ENCODE results near the gene EFL1. TPM values are rescaled to one million over a fixed set of nuclear protein-coding genes. Genes with fewer than 3 reads are reported as not detected.
A peak's percentile ranks its signal among the peaks of the same experiment; 100 is the strongest.
"Not testable (repeated sequence)": the region's sequence is repeated elsewhere in the genome, so short reads cannot be mapped to it uniquely, and the experiment has no call there.

Gene EFL1
- total RNA-seq = 10 to 100 TPM; 12.9 to 25.1 (median 15.2) TPM

DNA sequence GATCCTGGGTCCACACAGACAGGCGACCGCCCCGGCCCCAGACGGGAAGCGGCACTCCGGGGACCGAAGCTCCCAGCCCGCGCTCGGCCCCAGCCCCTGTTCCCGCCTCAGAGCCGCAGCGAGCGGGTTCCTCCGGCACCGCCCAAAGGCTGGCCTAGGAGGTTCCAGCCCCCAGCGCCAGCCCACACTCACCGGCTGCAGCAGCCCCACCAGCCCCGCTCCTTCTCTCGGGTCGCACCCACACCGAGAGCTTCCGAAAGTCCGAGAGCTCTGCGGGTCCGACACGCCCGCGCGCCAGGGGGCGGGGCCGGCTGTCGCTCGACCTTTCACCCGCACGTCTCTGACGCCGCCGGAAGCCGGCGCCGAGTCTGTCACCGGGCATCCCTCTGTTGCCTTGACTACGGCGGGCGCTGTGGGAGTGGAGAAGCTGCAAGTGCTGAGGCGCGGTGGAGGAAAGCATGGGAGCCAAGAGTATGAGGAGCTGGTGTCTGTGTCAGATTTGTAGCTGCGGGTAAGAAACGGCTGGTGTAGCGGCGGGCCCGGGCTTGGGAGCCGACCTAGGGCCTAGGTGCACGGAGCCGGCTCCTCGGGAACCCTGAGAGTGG lies at the start of gene EFL1, which contains the start of gene SAXO2:
Gene EFL1 (minus strand): TSS at position 313 of the 605 bp plus-strand sequence. CDS start 956 bp downstream, outside the sequence.
Gene SAXO2 (plus strand): TSS at position 397 of the 605 bp plus-strand sequence. CDS start 62 bp downstream, at position 459.
- in situ Hi-C loops (cut with MboI; ENCODE audit: low sequenced_read_pairs in 4 of 4) = no loop called here
- DNase-seq (peak; percentile 70 to 78), ATAC-seq (peak; percentile 96)
- H3K4me3 ChIP-seq = peak within 1 kb of the TSS; percentile 75 to 96 (median 94)
- H3K27ac ChIP-seq = peak within 1 kb of the TSS; percentile 78 to 86 (median 82)
- no peaks in the 10 kb centered on the region for H3K9me3 ChIP-seq
- H3K4me1 ChIP-seq = peaks cover 16 to 18% of the 10 kb centered on the region in 2 donors
- no peaks in the 10 kb centered on the region for H3K27me3 ChIP-seq
- TF ChIP-seq CTCF (IDR thresholded peaks at IDR 0.05 in 4 of 5, conservative IDR thresholded peaks at IDR 0.05 in 1 of 5) (no peak), POLR2A (IDR thresholded peaks at IDR 0.05) (peak; percentile 51 to 57)
- intact Hi-C loops (cut with DNase I; ENCODE audit: low total_unique reads) = no loop called here
- H3K36me3 ChIP-seq = peaks cover 0 to 8% of the 10 kb centered on the region in 2 donors

DNA sequence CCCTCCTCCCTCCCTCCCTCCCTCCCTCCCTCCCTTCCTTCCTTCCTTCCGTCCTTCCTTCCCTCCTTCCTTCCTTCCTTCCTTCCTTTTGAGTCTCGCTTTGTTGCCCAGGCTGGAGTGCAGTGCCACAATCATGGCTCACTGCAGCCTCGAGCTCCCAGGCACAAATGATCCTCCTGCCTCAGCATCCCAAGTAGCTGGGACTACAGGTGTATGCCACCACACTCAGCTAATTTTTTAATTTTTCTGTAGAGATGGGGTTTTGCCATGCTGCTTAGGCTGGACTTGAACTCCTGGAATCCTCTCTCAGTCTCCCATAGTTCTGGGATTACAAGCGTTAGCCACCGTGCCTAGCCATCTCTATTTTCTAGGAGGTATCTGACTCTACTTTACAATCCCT lies 48.8 kb upstream of the EFL1 start:
- in situ Hi-C loops (cut with MboI; ENCODE audit: low sequenced_read_pairs in 4 of 4); ATAC-seq: not testable (repeated sequence)

DNA sequence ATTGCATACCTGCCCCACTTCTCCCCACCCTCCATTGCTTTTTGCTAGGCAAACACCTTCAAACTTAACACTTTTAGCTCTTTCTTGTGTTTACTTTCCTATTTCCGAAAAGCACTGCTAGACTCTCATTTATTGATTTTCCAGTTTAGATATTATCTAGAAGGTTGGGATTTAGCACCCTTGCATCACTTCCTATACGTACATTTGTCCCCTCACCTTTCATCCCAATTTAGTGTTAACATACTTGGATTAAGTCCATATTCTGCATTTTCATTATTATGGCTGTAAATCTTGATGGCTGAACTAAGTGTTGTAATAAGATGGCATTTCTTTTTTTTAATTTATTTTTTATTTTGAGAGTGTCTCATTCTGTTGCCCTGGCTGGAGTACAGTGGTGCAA lies 47.3 kb upstream of the EFL1 start:
- Histone ChIP-seq H3K4me1 (no peaks in the 10 kb centered on the region), H3K27me3 (no peaks in the 10 kb centered on the region), H3K9me3 (no peaks in the 10 kb centered on the region), H3K4me3 (no peak overlapping the region), H3K36me3 (no peaks in the 10 kb centered on the region), H3K27ac (no peak overlapping the region)
- no peak for DNase-seq
- no peak for TF ChIP-seq POLR2A (IDR thresholded peaks at IDR 0.05)
- TF ChIP-seq CTCF (IDR thresholded peaks at IDR 0.05 in 4 of 5, conservative IDR thresholded peaks at IDR 0.05 in 1 of 5) = no peak
- no peak for ATAC-seq
- intact Hi-C loops (cut with DNase I; ENCODE audit: low total_unique reads) (no loop called here), in situ Hi-C loops (cut with MboI; ENCODE audit: low sequenced_read_pairs in 4 of 4) (no loop called here)

More for the DNA sequence above, 48.8 kb upstream of the EFL1 start:
- H3K9me3 ChIP-seq; H3K27ac ChIP-seq; H3K27me3 ChIP-seq; DNase-seq; H3K4me3 ChIP-seq; intact Hi-C loops (cut with DNase I; ENCODE audit: low total_unique reads); H3K36me3 ChIP-seq; H3K4me1 ChIP-seq: not testable (repeated sequence)

DNA sequence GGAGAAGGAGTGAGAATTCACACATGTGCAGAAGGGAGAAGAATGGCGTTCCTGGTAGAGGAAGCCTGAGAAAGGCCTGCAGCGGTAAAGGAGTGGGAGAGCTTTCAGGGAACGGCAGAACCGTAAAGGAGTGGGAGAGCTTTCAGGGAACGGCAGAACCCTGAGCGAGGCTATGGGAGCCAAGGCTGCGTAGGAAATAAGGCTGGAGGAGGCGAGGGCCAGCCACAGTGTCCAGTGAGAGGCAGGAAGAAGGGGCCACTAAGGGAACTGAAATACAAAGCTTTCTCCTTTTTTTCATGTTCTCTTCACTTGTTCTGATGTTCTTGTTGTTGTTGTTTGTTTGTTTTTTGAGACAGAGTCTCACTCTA lies 45.2 kb upstream of the EFL1 start:
- no peak overlapping the region for H3K27ac ChIP-seq
- H3K27me3 ChIP-seq = no peaks in the 10 kb centered on the region
- no peak overlapping the region for H3K4me3 ChIP-seq
- in situ Hi-C loops (cut with MboI; ENCODE audit: low sequenced_read_pairs in 4 of 4) = no loop called here
- no peak for TF ChIP-seq CTCF (IDR thresholded peaks at IDR 0.05 in 4 of 5, conservative IDR thresholded peaks at IDR 0.05 in 1 of 5)
- TF ChIP-seq POLR2A (IDR thresholded peaks at IDR 0.05) = no peak
- no peaks in the 10 kb centered on the region for H3K36me3 ChIP-seq
- DNase-seq (no peak), ATAC-seq (no peak)
- no peaks in the 10 kb centered on the region for H3K9me3 ChIP-seq
- no peaks in the 10 kb centered on the region for H3K4me1 ChIP-seq
- intact Hi-C loops (cut with DNase I; ENCODE audit: low total_unique reads) = no loop called here

- no peak overlapping the region for H3K4me3 ChIP-seq
- H3K27ac ChIP-seq = no peak overlapping the region
- in situ Hi-C loops (cut with MboI; ENCODE audit: low sequenced_read_pairs in 4 of 4) (no loop called here), intact Hi-C loops (cut with DNase I; ENCODE audit: low total_unique reads) (no loop called here)
- DNase-seq = no peak
- ATAC-seq = no peak
- no peaks in the 10 kb centered on the region for H3K4me1 ChIP-seq
- no peaks in the 10 kb centered on the region for H3K9me3 ChIP-seq
- TF ChIP-seq CTCF (IDR thresholded peaks at IDR 0.05 in 4 of 5, conservative IDR thresholded peaks at IDR 0.05 in 1 of 5) = no peak
- H3K27me3 ChIP-seq = no peaks in the 10 kb centered on the region
- no peaks in the 10 kb centered on the region for H3K36me3 ChIP-seq
Observed at GRCh38 chr15:82306791-82307713, 44.5 kb upstream of the EFL1 start.

Data from gastrocnemius medialis (tissue), 4 donors.